Breast epithelium (tissue), 4 donors: ENCODE results near the gene CADM1. TPM values are rescaled to one million over a fixed set of nuclear protein-coding genes. Genes with fewer than 3 reads are reported as not detected.

Source experiments
- DNase-seq, 2 donors: peaks; one replicate each; pipeline ENCODE4 v3.0.0-alpha.2; 2019; ENCODE audit warnings: low spot score in 2 of 2
- H3K27ac ChIP-seq, 2 donors: fragments of 200-600 bp; sonication (generic) in 1 of 2; one replicate each; pipeline ENCODE4 v1.5.1; 2016 to 2019; ENCODE audit warnings: mild to moderate bottlenecking in 1 of 2
- H3K27me3 ChIP-seq, 2 donors: fragments of 200-600 bp; sonication (generic) in 1 of 2; one replicate each; pipeline versions ENCODE4 v1.5.1 to v1.6.0; 2017 to 2019; ENCODE audit warnings: control low read depth in 1 of 2, mild to moderate bottlenecking in 1 of 2
- H3K36me3 ChIP-seq: fragments of 200-600 bp; one replicate; pipeline ENCODE4 v1.5.1; 2019
- H3K4me1 ChIP-seq, 2 donors: fragments of 200-600 bp; sonication (generic); one replicate each; pipeline ENCODE4 v1.5.1; 2016 to 2019; ENCODE audit warnings: control low read depth in 1 of 2
- H3K4me3 ChIP-seq, 3 donors: fragments of 200-600 bp; sonication (generic); 1 replicate in 2 of 3; 2 replicates in 1 of 3; pipeline ENCODE4 v1.5.1; 2016 to 2019; ENCODE audit warnings: mild to moderate bottlenecking in 3 of 3, moderate library complexity in 2 of 3
- H3K9me3 ChIP-seq, 2 donors: fragments of 200-600 bp; sonication (generic) in 1 of 2; one replicate each; pipeline ENCODE4 v1.5.1; 2016 to 2019; ENCODE audit warnings: control low read depth in 1 of 2
- POLR2A ChIP-seq: fragments of 450-650 bp; IDR thresholded peaks from one replicate; pipeline ENCODE4 v1.6.1; 2016; ENCODE audit warnings: antibody characterized with exemption, mild to moderate bottlenecking, moderate library complexity
- POLR2AphosphoS5 ChIP-seq, 3 donors: sonication (generic); formaldehyde crosslinking; IDR thresholded peaks; one replicate each; pipeline ENCODE4 v1.6.1; 2017; ENCODE audit warnings: antibody characterized with exemption in 3 of 3
- intact Hi-C: fragments of 100-400 bp; cut with DNase I; formaldehyde crosslinking; loops from one replicate; pipeline ENCODE4 v1.15.1; 2023; ENCODE audit warnings: low total_unique reads
- total RNA-seq, 3 donors: library from RNA; depleted of rRNA; stranded (reverse); fragments of >200 nt; gene quantifications; one replicate each; pipeline ENCODE4 v1.1.0, GENCODE V29; 2016
- TF ChIP-seq, protein P1 (sequence below), 3 donors: fragments of 450-650 bp; IDR thresholded peaks; one replicate each; pipeline ENCODE4 v1.5.1; 2016 to 2017; ENCODE audit warnings: antibody characterized with exemption in 3 of 3, mild to moderate bottlenecking in 3 of 3, moderate library complexity in 3 of 3

Gene CADM1
- total RNA-seq, 3 donors from 2014 or later, result 5.3 to 48.4 (median 33.1) TPM

DNA sequence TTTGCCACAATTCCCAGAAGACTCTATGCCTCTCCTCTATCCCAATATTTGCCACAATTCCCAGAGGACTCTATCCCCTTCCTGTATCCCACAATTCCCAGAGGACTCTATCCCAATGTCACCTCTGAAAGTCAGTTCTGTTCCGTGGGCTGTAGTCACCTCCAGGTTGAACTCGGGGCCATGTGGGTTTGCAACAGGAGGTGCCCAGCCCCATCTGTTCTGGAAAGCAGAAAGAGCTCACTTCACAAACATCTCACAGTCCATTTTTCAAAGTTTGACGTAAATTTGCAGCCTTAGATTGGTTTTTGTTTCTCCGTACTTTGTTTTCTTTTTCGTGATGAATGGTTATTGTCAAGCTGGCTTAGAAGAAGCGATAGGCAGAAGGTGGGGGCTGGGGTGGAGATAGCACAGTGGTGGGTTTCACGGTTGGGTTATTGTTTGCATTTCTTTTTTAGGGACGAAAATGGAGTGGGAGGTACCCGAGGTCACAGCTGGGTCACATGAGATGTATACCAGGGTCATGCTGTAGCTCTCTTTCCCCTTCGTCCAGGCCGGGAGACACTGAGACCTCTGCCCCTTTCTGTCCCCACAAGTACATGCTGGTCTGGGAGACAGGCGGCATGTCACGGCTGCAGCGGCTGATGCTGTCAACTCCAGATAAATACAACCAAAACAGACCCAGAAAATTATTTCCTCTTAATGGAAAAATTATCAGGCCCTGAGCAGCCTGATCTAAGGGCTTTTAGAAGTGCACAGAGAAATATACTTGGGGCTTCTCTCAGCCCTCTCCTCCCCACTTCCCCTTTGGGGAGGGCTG is 374.5 kb downstream of the CADM1 start:
- H3K36me3 ChIP-seq, result no peaks in the 10 kb centered on the region
- no peak overlapping the region for H3K4me3 ChIP-seq
- DNase-seq, result no peak
- H3K4me1 ChIP-seq, result no peaks in the 10 kb centered on the region
- peaks cover 0 to 4% of the 10 kb centered on the region in 2 donors for H3K27me3 ChIP-seq
- no peak overlapping the region for H3K27ac ChIP-seq
- intact Hi-C loops, result no loop called here
- no peaks in the 10 kb centered on the region for H3K9me3 ChIP-seq
- no peak for TF ChIP-seq POLR2A

- no peaks in the 10 kb centered on the region for H3K36me3 ChIP-seq
- no peak for DNase-seq
- peaks cover 0 to 4% of the 10 kb centered on the region in 2 donors for H3K27me3 ChIP-seq
- H3K27ac ChIP-seq, result no peak overlapping the region
- no peaks in the 10 kb centered on the region for H3K9me3 ChIP-seq
- intact Hi-C loops, result no loop called here
- TF ChIP-seq, protein P1, sequence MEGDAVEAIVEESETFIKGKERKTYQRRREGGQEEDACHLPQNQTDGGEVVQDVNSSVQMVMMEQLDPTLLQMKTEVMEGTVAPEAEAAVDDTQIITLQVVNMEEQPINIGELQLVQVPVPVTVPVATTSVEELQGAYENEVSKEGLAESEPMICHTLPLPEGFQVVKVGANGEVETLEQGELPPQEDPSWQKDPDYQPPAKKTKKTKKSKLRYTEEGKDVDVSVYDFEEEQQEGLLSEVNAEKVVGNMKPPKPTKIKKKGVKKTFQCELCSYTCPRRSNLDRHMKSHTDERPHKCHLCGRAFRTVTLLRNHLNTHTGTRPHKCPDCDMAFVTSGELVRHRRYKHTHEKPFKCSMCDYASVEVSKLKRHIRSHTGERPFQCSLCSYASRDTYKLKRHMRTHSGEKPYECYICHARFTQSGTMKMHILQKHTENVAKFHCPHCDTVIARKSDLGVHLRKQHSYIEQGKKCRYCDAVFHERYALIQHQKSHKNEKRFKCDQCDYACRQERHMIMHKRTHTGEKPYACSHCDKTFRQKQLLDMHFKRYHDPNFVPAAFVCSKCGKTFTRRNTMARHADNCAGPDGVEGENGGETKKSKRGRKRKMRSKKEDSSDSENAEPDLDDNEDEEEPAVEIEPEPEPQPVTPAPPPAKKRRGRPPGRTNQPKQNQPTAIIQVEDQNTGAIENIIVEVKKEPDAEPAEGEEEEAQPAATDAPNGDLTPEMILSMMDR (IDR thresholded peaks at IDR 0.05), result no peak
- TF ChIP-seq POLR2AphosphoS5 (IDR thresholded peaks at IDR 0.05), result no peak
- TF ChIP-seq POLR2A, result no peak
- H3K4me3 ChIP-seq, result no peak overlapping the region
- H3K4me1 ChIP-seq, result no peaks in the 10 kb centered on the region
Observed at GRCh38 chr11:115128226-115128625, 376.0 kb downstream of the CADM1 start.

DNA sequence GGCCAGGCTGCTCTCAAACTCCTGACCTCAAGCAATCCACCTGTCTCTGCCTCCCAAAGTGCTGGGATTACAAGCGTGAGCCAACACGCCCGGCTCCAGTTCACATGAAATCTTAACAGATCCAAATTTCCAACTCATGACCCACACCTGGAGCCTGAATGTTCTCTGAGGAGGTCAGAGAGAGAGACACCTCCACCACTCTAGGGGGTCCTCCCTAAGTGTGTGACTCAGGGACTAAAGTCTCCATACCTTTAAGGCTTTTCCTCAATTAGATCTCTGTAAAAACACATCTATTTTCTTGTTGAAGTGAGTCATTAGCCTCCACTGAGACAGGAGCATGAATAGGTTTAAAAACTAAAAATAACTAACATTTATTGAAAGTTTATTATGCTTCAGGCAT is 376.4 kb downstream of the CADM1 start:
- intact Hi-C loops, result no loop called here
- no peaks in the 10 kb centered on the region for H3K36me3 ChIP-seq
- H3K4me3 ChIP-seq, result no peak overlapping the region
- H3K4me1 ChIP-seq, result no peaks in the 10 kb centered on the region
- TF ChIP-seq, protein P1 (IDR thresholded peaks at IDR 0.05), result no peak
- TF ChIP-seq POLR2AphosphoS5 (IDR thresholded peaks at IDR 0.05) (no peak), POLR2A (no peak)
- DNase-seq, result no peak
- H3K9me3 ChIP-seq, result no peaks in the 10 kb centered on the region
- H3K27ac ChIP-seq, result no peak overlapping the region
- H3K27me3 ChIP-seq, result peaks cover 0 to 4% of the 10 kb centered on the region in 2 donors

GRCh38 chr11:115126515-115127208 is 377.6 kb downstream of the CADM1 start:
- no peak for TF ChIP-seq POLR2AphosphoS5 (IDR thresholded peaks at IDR 0.05)
- TF ChIP-seq, protein P1 (IDR thresholded peaks at IDR 0.05), result no peak
- no peak for TF ChIP-seq POLR2A
- no peaks in the 10 kb centered on the region for H3K9me3 ChIP-seq
- DNase-seq, result no peak
- intact Hi-C loops, result no loop called here
- H3K27ac ChIP-seq, result no peak overlapping the region
- H3K27me3 ChIP-seq, result peaks cover 0 to 4% of the 10 kb centered on the region in 2 donors
- H3K4me1 ChIP-seq, result no peaks in the 10 kb centered on the region
- no peak overlapping the region for H3K4me3 ChIP-seq
- H3K36me3 ChIP-seq, result no peaks in the 10 kb centered on the region

- Histone ChIP-seq H3K27ac (no peak overlapping the region), H3K4me3 (no peak overlapping the region), H3K27me3 (peaks cover 0 to 4% of the 10 kb centered on the region in 2 donors), H3K4me1 (no peaks in the 10 kb centered on the region), H3K36me3 (no peaks in the 10 kb centered on the region), H3K9me3 (no peaks in the 10 kb centered on the region)
- DNase-seq, result no peak
- intact Hi-C loops, result no loop called here
- TF ChIP-seq POLR2A (no peak), POLR2AphosphoS5 (IDR thresholded peaks at IDR 0.05) (no peak)
- TF ChIP-seq, protein P1 (IDR thresholded peaks at IDR 0.05), result no peak
Observed at GRCh38 chr11:115126092-115126491, 378.1 kb downstream of the CADM1 start.
